ENCODE measurements around the gene ASPSCR1. TPM values are rescaled to one million over a fixed set of nuclear protein-coding genes. Genes with fewer than 3 reads are reported as not detected.

The ASPSCR1 gene
- total RNA-seq, 1 donor: 10.3 TPM

GRCh38 chr17:82015311-82015971, 38.0 kb downstream of the ASPSCR1 start:
- Histone ChIP-seq H3K9me3 (ENCODE audit: low read depth, low read length) (no peaks in the 10 kb centered on the region), H3K4me3 (ENCODE audit: low read length) (no peak overlapping the region), H3K4me1 (ENCODE audit: insufficient read depth, low read length) (no peaks in the 10 kb centered on the region), H3K27me3 (ENCODE audit: insufficient read depth, low read length) (no peaks in the 10 kb centered on the region)

- H3K4me3 ChIP-seq (ENCODE audit: low read length): no peak overlapping the region
- H3K27me3 ChIP-seq (ENCODE audit: insufficient read depth, low read length): no peaks in the 10 kb centered on the region
- H3K4me1 ChIP-seq (ENCODE audit: insufficient read depth, low read length): peaks cover 6% of the 10 kb centered on the region
- H3K9me3 ChIP-seq (ENCODE audit: low read depth, low read length): no peaks in the 10 kb centered on the region
Measured at GRCh38 chr17:82016061-82016874, 38.8 kb downstream of the ASPSCR1 start.

- Histone ChIP-seq H3K27me3 (ENCODE audit: insufficient read depth, low read length) (no peaks in the 10 kb centered on the region), H3K4me3 (ENCODE audit: low read length) (no peak overlapping the region), H3K9me3 (ENCODE audit: low read depth, low read length) (no peaks in the 10 kb centered on the region), H3K4me1 (ENCODE audit: insufficient read depth, low read length) (peaks cover 13% of the 10 kb centered on the region)
Measured at GRCh38 chr17:82016875-82017459, 39.5 kb downstream of the ASPSCR1 start.

GRCh38 chr17:82017612-82018151, 40.3 kb downstream of the ASPSCR1 start:
- Histone ChIP-seq H3K4me1 (ENCODE audit: insufficient read depth, low read length) (peaks cover 17% of the 10 kb centered on the region), H3K4me3 (ENCODE audit: low read length) (no peak overlapping the region), H3K27me3 (ENCODE audit: insufficient read depth, low read length) (no peaks in the 10 kb centered on the region), H3K9me3 (ENCODE audit: low read depth, low read length) (no peaks in the 10 kb centered on the region)

GRCh38 chr17:82018152-82018988, 40.9 kb downstream of the ASPSCR1 start:
- Histone ChIP-seq H3K9me3 (ENCODE audit: low read depth, low read length) (no peaks in the 10 kb centered on the region), H3K4me3 (ENCODE audit: low read length) (no peak overlapping the region), H3K27me3 (ENCODE audit: insufficient read depth, low read length) (no peaks in the 10 kb centered on the region), H3K4me1 (ENCODE audit: insufficient read depth, low read length) (peaks cover 17% of the 10 kb centered on the region)

GRCh38 chr17:82018989-82019689, 41.7 kb downstream of the ASPSCR1 start:
- peaks cover 25% of the 10 kb centered on the region for H3K4me1 ChIP-seq (ENCODE audit: insufficient read depth, low read length)
- H3K4me3 ChIP-seq (ENCODE audit: low read length): no peak overlapping the region
- H3K9me3 ChIP-seq (ENCODE audit: low read depth, low read length): no peaks in the 10 kb centered on the region
- H3K27me3 ChIP-seq (ENCODE audit: insufficient read depth, low read length): no peaks in the 10 kb centered on the region

- peaks cover 27% of the 10 kb centered on the region for H3K4me1 ChIP-seq (ENCODE audit: insufficient read depth, low read length)
- no peaks in the 10 kb centered on the region for H3K9me3 ChIP-seq (ENCODE audit: low read depth, low read length)
- no peak overlapping the region for H3K4me3 ChIP-seq (ENCODE audit: low read length)
- no peaks in the 10 kb centered on the region for H3K27me3 ChIP-seq (ENCODE audit: insufficient read depth, low read length)
Measured at GRCh38 chr17:82019690-82020571, 42.5 kb downstream of the ASPSCR1 start.

- Histone ChIP-seq H3K9me3 (ENCODE audit: low read depth, low read length) (no peaks in the 10 kb centered on the region), H3K27me3 (ENCODE audit: insufficient read depth, low read length) (no peaks in the 10 kb centered on the region), H3K4me3 (ENCODE audit: low read length) (no peak overlapping the region), H3K4me1 (ENCODE audit: insufficient read depth, low read length) (peaks cover 27% of the 10 kb centered on the region)
Measured at GRCh38 chr17:82020572-82021106, 43.2 kb downstream of the ASPSCR1 start.

- no peak overlapping the region for H3K4me3 ChIP-seq (ENCODE audit: low read length)
Measured at GRCh38 chr17:82021107-82021899, 43.9 kb downstream of the ASPSCR1 start.

GRCh38 chr17:82021900-82022309, 44.5 kb downstream of the ASPSCR1 start:
- Histone ChIP-seq H3K4me1 (ENCODE audit: insufficient read depth, low read length) (peaks cover 27% of the 10 kb centered on the region), H3K27me3 (ENCODE audit: insufficient read depth, low read length) (no peaks in the 10 kb centered on the region), H3K9me3 (ENCODE audit: low read depth, low read length) (no peaks in the 10 kb centered on the region), H3K4me3 (ENCODE audit: low read length) (peak overlapping the region; percentile 65)

More at GRCh38 chr17:82021107-82021899, 43.9 kb downstream of the ASPSCR1 start:
- Histone ChIP-seq H3K27me3 (ENCODE audit: insufficient read depth, low read length) (no peaks in the 10 kb centered on the region), H3K9me3 (ENCODE audit: low read depth, low read length) (no peaks in the 10 kb centered on the region), H3K4me1 (ENCODE audit: insufficient read depth, low read length) (peaks cover 27% of the 10 kb centered on the region)

GRCh38 chr17:82022310-82022980, 45.0 kb downstream of the ASPSCR1 start, which contains the start of gene CENPX:
TSS of gene CENPX (minus strand) at chr17:82022878. CDS start at chr17:82022861, 17 bp downstream.
- Histone ChIP-seq H3K9me3 (ENCODE audit: low read depth, low read length) (no peaks in the 10 kb centered on the region), H3K27me3 (ENCODE audit: insufficient read depth, low read length) (no peaks in the 10 kb centered on the region), H3K4me1 (ENCODE audit: insufficient read depth, low read length) (peaks cover 27% of the 10 kb centered on the region), H3K4me3 (ENCODE audit: low read length) (peak within 1 kb of the TSS; percentile 65)

GRCh38 chr17:82022981-82023446, 45.6 kb downstream of the ASPSCR1 start, which contains the start of gene LRRC45:
TSS of gene LRRC45 (plus strand) at chr17:82023305. CDS start at chr17:82023644, 339 bp downstream.
- Histone ChIP-seq H3K4me1 (ENCODE audit: insufficient read depth, low read length) (peaks cover 27% of the 10 kb centered on the region), H3K4me3 (ENCODE audit: low read length) (peak within 1 kb of the TSS; percentile 65), H3K27me3 (ENCODE audit: insufficient read depth, low read length) (no peaks in the 10 kb centered on the region), H3K9me3 (ENCODE audit: low read depth, low read length) (no peaks in the 10 kb centered on the region)

All from mononuclear cell (primary cell).